ENCODE data around the gene LHX3.

Gene LHX3

GRCh38 chr9:136207616-136208015, 2.7 kb upstream of the LHX3 start:
- Mint-ChIP-seq H3K4me1 (no peaks in the 10 kb centered on the region), H3K9me3 (no peaks in the 10 kb centered on the region), H3K27ac (no peak overlapping the region), H3K4me3 (no peak overlapping the region), H3K36me3 (peaks cover 11% of the 10 kb centered on the region), H3K27me3 (peaks cover 8% of the 10 kb centered on the region)

GRCh38 chr9:136206602-136207275, 1.8 kb upstream of the LHX3 start:
- H3K4me3 Mint-ChIP-seq = no peak overlapping the region
- H3K27me3 Mint-ChIP-seq = peaks cover 8% of the 10 kb centered on the region
- H3K9me3 Mint-ChIP-seq = no peaks in the 10 kb centered on the region
- no peaks in the 10 kb centered on the region for H3K4me1 Mint-ChIP-seq
- peaks cover 10% of the 10 kb centered on the region for H3K36me3 Mint-ChIP-seq
- H3K27ac Mint-ChIP-seq = peak overlapping the region; percentile 65

- H3K4me1 Mint-ChIP-seq = no peaks in the 10 kb centered on the region
- H3K4me3 Mint-ChIP-seq = no peak overlapping the region
- H3K27me3 Mint-ChIP-seq = peaks cover 13% of the 10 kb centered on the region
- peaks cover 10% of the 10 kb centered on the region for H3K36me3 Mint-ChIP-seq
- no peak overlapping the region for H3K27ac Mint-ChIP-seq
- no peaks in the 10 kb centered on the region for H3K9me3 Mint-ChIP-seq
These were observed 722 bp upstream of the LHX3 start for GRCh38 chr9:136205707-136205992.

GRCh38 chr9:136204145-136204805, 653 bp downstream of the LHX3 start:
- no peak overlapping the region for H3K4me3 Mint-ChIP-seq
- H3K9me3 Mint-ChIP-seq = no peaks in the 10 kb centered on the region
- H3K27ac Mint-ChIP-seq = no peak overlapping the region
- peaks cover 10% of the 10 kb centered on the region for H3K36me3 Mint-ChIP-seq
- peaks cover 18% of the 10 kb centered on the region for H3K27me3 Mint-ChIP-seq
- H3K4me1 Mint-ChIP-seq = no peaks in the 10 kb centered on the region

GRCh38 chr9:136203408-136204144, 1.4 kb downstream of the LHX3 start:
- Mint-ChIP-seq H3K27me3 (peaks cover 18% of the 10 kb centered on the region), H3K9me3 (no peaks in the 10 kb centered on the region), H3K27ac (peak overlapping the region; percentile 41), H3K4me3 (no peak overlapping the region), H3K4me1 (no peaks in the 10 kb centered on the region), H3K36me3 (peaks cover 10% of the 10 kb centered on the region)

- Mint-ChIP-seq H3K27ac (no peak overlapping the region), H3K4me3 (no peak overlapping the region), H3K4me1 (no peaks in the 10 kb centered on the region), H3K9me3 (no peaks in the 10 kb centered on the region), H3K27me3 (peaks cover 21% of the 10 kb centered on the region), H3K36me3 (peaks cover 10% of the 10 kb centered on the region)
These were observed 2.2 kb downstream of the LHX3 start for GRCh38 chr9:136202454-136203407.

- Mint-ChIP-seq H3K36me3 (peaks cover 5% of the 10 kb centered on the region), H3K9me3 (no peaks in the 10 kb centered on the region), H3K4me3 (no peak overlapping the region), H3K27ac (no peak overlapping the region), H3K27me3 (peaks cover 22% of the 10 kb centered on the region), H3K4me1 (peaks cover 1% of the 10 kb centered on the region)
These were observed 3.1 kb downstream of the LHX3 start for GRCh38 chr9:136201609-136202453.

- peaks cover 4% of the 10 kb centered on the region for H3K4me1 Mint-ChIP-seq
- no peak overlapping the region for H3K27ac Mint-ChIP-seq
- no peaks in the 10 kb centered on the region for H3K9me3 Mint-ChIP-seq
- H3K4me3 Mint-ChIP-seq = no peak overlapping the region
- peaks cover 2% of the 10 kb centered on the region for H3K36me3 Mint-ChIP-seq
- peaks cover 28% of the 10 kb centered on the region for H3K27me3 Mint-ChIP-seq
These were observed 3.8 kb downstream of the LHX3 start for GRCh38 chr9:136201174-136201573.

- no peak overlapping the region for H3K27ac Mint-ChIP-seq
- no peak overlapping the region for H3K4me3 Mint-ChIP-seq
- no peaks in the 10 kb centered on the region for H3K36me3 Mint-ChIP-seq
- H3K27me3 Mint-ChIP-seq = peaks cover 29% of the 10 kb centered on the region
- H3K9me3 Mint-ChIP-seq = no peaks in the 10 kb centered on the region
- peaks cover 4% of the 10 kb centered on the region for H3K4me1 Mint-ChIP-seq
These were observed 4.5 kb downstream of the LHX3 start for GRCh38 chr9:136200424-136200823.

- Mint-ChIP-seq H3K4me1 (peaks cover 4% of the 10 kb centered on the region), H3K27me3 (peaks cover 33% of the 10 kb centered on the region), H3K4me3 (no peak overlapping the region), H3K36me3 (no peaks in the 10 kb centered on the region), H3K27ac (no peak overlapping the region), H3K9me3 (no peaks in the 10 kb centered on the region)
These were observed 5.3 kb downstream of the LHX3 start for GRCh38 chr9:136199391-136200288.

- H3K4me1 Mint-ChIP-seq = peaks cover 4% of the 10 kb centered on the region
- H3K36me3 Mint-ChIP-seq = no peaks in the 10 kb centered on the region
- no peak overlapping the region for H3K4me3 Mint-ChIP-seq
- peaks cover 29% of the 10 kb centered on the region for H3K27me3 Mint-ChIP-seq
- no peak overlapping the region for H3K27ac Mint-ChIP-seq
- no peaks in the 10 kb centered on the region for H3K9me3 Mint-ChIP-seq
These were observed 6.3 kb downstream of the LHX3 start for GRCh38 chr9:136198605-136199083.

- Mint-ChIP-seq H3K4me3 (no peak overlapping the region), H3K27me3 (peaks cover 28% of the 10 kb centered on the region)
These were observed 6.9 kb downstream of the LHX3 start for GRCh38 chr9:136197930-136198604.

GRCh38 chr9:136197084-136197875, 7.6 kb downstream of the LHX3 start:
- Mint-ChIP-seq H3K9me3 (no peaks in the 10 kb centered on the region), H3K27ac (no peak overlapping the region), H3K36me3 (no peaks in the 10 kb centered on the region), H3K27me3 (peaks cover 28% of the 10 kb centered on the region), H3K4me3 (no peak overlapping the region), H3K4me1 (peaks cover 4% of the 10 kb centered on the region)

More at GRCh38 chr9:136197930-136198604, 6.9 kb downstream of the LHX3 start:
- no peak overlapping the region for H3K27ac Mint-ChIP-seq
- no peaks in the 10 kb centered on the region for H3K36me3 Mint-ChIP-seq
- peaks cover 4% of the 10 kb centered on the region for H3K4me1 Mint-ChIP-seq
- H3K9me3 Mint-ChIP-seq = no peaks in the 10 kb centered on the region

All from activated naive CD4-positive, alpha-beta T cell treated with anti-CD3 and anti-CD28 coated beads, Interleukin-2, amount 50 U/mL, for 24 hours (primary cell).